ENCODE results near the gene INTS1. TPM values are rescaled to one million over a fixed set of nuclear protein-coding genes. Genes with fewer than 3 reads are reported as not detected.

The INTS1 gene
- total RNA-seq, 2 donors from 2014 or later: 29.0 to 47.0 TPM

DNA sequence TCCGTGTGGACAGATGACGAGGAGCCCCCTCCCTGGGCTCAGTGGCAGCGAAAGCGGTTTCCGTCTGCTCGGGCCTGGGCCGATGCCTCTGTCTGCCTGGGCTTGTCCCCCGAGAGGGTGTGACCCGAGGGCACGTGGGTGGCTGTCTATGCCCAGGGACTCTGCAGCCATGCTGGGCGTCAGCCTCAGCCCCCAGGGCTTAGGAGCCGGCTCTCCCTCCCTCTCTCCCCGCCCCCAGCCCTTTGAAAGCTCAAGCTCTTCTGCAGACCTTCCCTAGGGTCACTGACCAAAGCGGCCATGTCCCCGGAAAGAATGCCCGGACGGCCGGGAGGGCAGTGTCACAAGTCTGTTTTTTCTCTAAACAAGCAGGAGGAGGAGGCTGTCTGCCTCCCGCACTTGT lies 52.0 kb downstream of the INTS1 start:
- Histone ChIP-seq H3K4me3 (no peak overlapping the region), H3K27ac (no peak overlapping the region), H3K36me3 (no peaks in the 10 kb centered on the region), H3K4me1 (peaks cover 0 to 41% of the 10 kb centered on the region in 2 donors), H3K27me3 (no peaks in the 10 kb centered on the region), H3K9me3 (no peaks in the 10 kb centered on the region)
- DNase-seq (ENCODE audit: low spot score): no peak
- TF ChIP-seq, protein P1, sequence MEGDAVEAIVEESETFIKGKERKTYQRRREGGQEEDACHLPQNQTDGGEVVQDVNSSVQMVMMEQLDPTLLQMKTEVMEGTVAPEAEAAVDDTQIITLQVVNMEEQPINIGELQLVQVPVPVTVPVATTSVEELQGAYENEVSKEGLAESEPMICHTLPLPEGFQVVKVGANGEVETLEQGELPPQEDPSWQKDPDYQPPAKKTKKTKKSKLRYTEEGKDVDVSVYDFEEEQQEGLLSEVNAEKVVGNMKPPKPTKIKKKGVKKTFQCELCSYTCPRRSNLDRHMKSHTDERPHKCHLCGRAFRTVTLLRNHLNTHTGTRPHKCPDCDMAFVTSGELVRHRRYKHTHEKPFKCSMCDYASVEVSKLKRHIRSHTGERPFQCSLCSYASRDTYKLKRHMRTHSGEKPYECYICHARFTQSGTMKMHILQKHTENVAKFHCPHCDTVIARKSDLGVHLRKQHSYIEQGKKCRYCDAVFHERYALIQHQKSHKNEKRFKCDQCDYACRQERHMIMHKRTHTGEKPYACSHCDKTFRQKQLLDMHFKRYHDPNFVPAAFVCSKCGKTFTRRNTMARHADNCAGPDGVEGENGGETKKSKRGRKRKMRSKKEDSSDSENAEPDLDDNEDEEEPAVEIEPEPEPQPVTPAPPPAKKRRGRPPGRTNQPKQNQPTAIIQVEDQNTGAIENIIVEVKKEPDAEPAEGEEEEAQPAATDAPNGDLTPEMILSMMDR (IDR thresholded peaks at IDR 0.05): no peak

DNA sequence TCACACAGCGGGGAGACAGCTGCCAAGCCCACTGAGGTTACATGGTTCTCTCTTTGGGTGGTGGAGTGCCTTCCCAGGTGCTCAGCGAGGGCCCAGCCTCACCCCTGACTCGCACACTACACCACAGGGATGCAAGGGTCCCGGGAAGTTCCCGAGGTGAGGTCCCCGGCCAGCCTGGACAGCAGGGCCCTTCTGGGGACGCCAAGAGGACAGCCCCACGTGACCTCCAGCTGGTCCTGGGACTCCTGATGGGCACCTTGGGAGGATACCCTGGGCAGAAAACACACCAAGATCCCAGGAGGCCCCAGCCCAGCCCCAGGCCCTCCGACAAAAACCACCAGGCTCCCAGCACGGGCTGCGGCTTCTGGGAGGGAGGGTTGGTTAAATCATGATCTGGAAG lies 53.2 kb downstream of the INTS1 start:
- no peak overlapping the region for H3K27ac ChIP-seq
- no peaks in the 10 kb centered on the region for H3K27me3 ChIP-seq
- peaks cover 0 to 31% of the 10 kb centered on the region in 2 donors for H3K4me1 ChIP-seq
- TF ChIP-seq, protein P1 (IDR thresholded peaks at IDR 0.05): no peak
- DNase-seq (ENCODE audit: low spot score): no peak
- no peaks in the 10 kb centered on the region for H3K9me3 ChIP-seq
- H3K36me3 ChIP-seq: no peaks in the 10 kb centered on the region
- H3K4me3 ChIP-seq: no peak overlapping the region

DNA sequence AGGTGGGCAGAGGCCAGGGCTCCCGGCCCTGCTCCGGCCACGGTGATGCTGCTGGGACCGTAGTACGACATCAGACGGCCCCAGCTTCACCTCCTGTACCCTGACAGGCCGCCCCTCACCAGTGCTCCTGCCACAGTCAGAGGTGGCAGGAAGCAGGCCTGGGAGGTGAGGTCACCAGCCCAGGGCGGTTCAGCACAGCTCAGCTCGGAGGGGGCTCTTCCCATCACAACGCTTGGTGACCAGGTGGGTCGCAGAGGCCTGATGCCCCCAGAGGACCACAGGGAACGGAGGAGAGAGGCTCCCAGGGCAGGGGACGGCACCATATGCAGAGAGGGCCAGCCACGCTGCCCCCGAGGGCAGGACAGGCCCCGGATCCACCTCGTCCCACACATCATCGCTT lies 53.8 kb downstream of the INTS1 start:
- no peaks in the 10 kb centered on the region for H3K27me3 ChIP-seq
- no peaks in the 10 kb centered on the region for H3K36me3 ChIP-seq
- no peak overlapping the region for H3K4me3 ChIP-seq
- H3K27ac ChIP-seq: no peak overlapping the region
- TF ChIP-seq, protein P1 (IDR thresholded peaks at IDR 0.05): no peak
- DNase-seq (ENCODE audit: low spot score): no peak
- H3K4me1 ChIP-seq: peaks cover 0 to 26% of the 10 kb centered on the region in 2 donors
- no peaks in the 10 kb centered on the region for H3K9me3 ChIP-seq

DNA sequence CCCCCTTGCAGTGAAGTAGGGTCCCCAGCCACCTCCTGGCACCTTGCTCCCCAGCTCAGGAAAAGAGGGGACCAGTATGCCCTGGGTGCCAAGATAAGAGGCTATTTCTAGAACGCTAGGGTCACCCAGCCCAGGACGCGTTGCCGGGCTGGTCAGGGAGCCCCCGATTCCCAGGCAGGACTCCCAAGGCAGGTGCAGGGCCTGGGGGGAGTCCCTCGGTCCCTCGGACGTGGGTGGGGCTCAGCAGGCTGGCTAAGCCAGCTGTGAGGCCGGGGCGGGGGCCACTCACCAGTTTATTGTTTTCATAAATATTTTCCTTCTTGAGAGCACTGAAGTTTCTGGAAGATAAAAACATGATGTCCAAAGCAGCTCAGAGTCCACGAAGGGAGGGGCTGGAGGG lies 54.2 kb downstream of the INTS1 start:
- H3K27me3 ChIP-seq: no peaks in the 10 kb centered on the region
- no peak overlapping the region for H3K4me3 ChIP-seq
- H3K4me1 ChIP-seq: peaks cover 0 to 21% of the 10 kb centered on the region in 2 donors
- H3K9me3 ChIP-seq: no peaks in the 10 kb centered on the region
- H3K36me3 ChIP-seq: no peaks in the 10 kb centered on the region
- TF ChIP-seq, protein P1 (IDR thresholded peaks at IDR 0.05): no peak
- DNase-seq (ENCODE audit: low spot score): no peak
- H3K27ac ChIP-seq: no peak overlapping the region

DNA sequence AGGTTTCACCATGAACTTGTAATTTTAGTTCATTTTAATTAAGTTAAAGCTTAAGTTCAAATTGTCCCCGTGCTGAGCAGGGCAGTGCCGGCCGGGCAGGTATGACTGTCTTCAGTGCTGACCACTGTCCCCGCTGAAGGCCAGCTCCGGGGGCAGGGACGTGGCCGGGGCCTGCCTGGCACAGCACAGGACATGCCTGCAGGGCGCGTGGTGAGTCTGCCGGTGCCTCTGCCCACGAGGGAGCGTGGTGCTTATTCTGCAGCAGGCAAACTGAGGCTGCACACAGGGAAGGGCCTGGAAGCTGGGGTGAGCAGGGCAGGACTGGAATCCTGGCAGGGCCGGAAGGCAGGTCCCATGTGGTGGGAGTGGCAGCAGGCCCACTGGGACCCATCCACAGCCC lies 54.7 kb downstream of the INTS1 start:
- no peak overlapping the region for H3K27ac ChIP-seq
- H3K9me3 ChIP-seq: no peaks in the 10 kb centered on the region
- H3K4me1 ChIP-seq: peaks cover 0 to 16% of the 10 kb centered on the region in 2 donors
- TF ChIP-seq, protein P1 (IDR thresholded peaks at IDR 0.05): no peak
- no peak for DNase-seq (ENCODE audit: low spot score)
- H3K36me3 ChIP-seq: no peaks in the 10 kb centered on the region
- H3K27me3 ChIP-seq: no peaks in the 10 kb centered on the region
- no peak overlapping the region for H3K4me3 ChIP-seq

DNA sequence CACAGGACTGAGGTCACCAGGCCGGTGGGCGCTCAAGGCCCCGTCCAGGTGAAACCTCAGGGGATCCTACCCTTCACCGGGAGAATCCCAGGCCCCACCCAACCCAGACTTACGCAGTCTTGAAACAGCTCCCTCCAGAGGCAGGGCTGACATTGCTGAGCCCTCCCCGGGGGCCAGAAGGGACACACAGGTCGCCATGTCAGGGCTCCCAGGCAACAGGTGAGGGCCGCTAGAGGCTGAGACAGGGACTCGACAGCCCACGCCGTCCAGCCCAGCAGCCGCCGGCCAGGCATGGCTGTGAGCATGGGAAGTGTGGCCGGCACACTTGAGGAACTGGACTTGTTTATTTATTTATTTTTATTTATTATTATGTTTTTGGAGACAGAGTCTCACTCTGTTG lies 55.2 kb downstream of the INTS1 start:
- Histone ChIP-seq H3K4me3 (no peak overlapping the region), H3K36me3 (no peaks in the 10 kb centered on the region), H3K27ac (no peak overlapping the region), H3K4me1 (peaks cover 0 to 11% of the 10 kb centered on the region in 2 donors), H3K27me3 (no peaks in the 10 kb centered on the region), H3K9me3 (no peaks in the 10 kb centered on the region)
- TF ChIP-seq, protein P1 (IDR thresholded peaks at IDR 0.05): no peak
- no peak for DNase-seq (ENCODE audit: low spot score)
